COLO829 (cell line): ENCODE results near the gene ZNF569.
"Not testable (repeated sequence)": the region's sequence is repeated elsewhere in the genome, so short reads cannot be mapped to it uniquely, and the experiment has no call there.

Source experiments
- DNase-seq: peaks from one replicate; pipeline ENCODE4 v3.0.0; 2012; ENCODE audit warnings: low spot score

ZNF569 gene

GRCh38 chr19:37466798-37467607 lies at the start of gene ZNF569:
TSS of gene ZNF569 (minus strand) at chr19:37467444. CDS start at chr19:37444921, 22,523 bp downstream.
- peak; percentile 63 for DNase-seq

DNA sequence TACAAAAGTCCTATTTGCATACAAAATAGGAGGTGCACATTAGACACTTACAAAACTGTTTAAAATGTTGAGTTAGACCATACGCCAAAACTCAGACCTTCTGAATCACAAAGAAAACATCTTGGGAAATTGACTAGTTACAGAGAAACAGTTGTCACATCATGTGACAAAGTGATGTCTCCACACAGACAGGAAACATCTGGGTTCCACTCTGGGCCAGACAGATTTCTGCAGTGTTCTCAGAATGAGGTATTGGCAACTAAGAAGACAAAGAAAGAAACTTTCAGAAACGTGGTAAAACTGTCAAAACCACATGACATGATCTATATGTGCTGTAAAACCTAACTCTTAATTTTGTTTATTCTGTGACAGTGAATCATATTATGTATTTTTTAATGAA lies 46.2 kb upstream of the ZNF569 start:
- DNase-seq = no peak

- DNase-seq = no peak
These were observed 44.6 kb upstream of the ZNF569 start for GRCh38 chr19:37511821-37512220.

DNA sequence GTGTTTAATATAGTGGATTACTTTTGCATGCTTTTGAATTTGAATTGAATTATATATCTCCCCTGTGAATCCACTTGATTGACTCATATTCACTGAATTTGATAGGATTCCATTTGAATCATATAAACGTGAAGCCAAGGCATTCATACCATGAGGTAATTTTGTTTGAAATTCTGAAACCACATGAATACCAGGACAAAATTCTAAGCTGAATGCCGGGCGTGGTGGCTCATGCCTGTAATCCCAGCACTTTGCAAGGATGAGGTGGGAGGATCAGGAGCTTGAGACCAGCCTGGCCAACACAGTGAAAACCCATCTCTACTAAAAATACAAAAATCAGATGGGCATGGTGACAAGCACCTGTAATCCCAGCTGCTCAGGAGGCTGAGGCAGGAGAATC lies 43.9 kb upstream of the ZNF569 start:
- no peak for DNase-seq

GRCh38 chr19:37507167-37507464 lies 39.9 kb upstream of the ZNF569 start:
- no peak for DNase-seq

DNA sequence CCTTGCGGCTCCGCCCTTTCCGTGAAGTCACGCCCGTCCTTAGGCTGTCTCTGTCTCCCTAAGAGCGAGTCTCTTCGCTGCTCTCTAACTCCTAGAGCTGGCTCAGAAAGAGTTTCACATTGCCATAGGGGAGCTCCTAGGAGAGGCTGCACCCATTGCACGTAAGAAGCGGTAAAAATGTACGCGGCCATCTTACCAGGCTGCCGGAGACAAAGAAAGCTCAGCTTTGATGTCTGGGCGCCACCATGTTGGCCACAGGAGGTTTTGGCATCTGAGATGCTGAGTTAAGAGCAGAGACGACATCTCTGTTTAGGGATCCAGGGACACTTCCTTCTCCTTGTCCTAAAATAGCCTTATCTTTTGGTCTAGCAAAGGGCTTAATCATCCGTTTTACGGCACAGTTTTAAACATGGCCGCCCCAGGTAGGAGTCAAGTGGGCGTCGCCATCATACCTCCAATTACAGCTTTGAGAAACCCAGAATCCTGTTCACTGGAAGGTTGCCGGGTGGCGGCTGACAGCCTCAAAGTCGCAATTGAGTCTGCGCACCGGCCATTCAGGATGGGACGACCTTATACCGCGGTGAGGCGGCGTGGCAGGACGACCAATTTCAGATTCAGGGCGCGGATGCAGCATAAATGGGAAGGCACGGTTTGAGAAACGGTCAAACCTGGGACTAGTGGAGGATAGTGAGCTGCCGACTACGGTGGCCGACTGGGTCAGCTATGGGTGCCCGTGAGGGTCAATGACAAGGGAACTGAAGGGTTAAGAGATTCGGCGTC lies 39.3 kb upstream of the ZNF569 start, which contains the start of gene ZNF793:
Gene ZNF793, plus strand, starts transcription at position 553 of the 780 bp plus-strand sequence. CDS start 16,501 bp downstream, outside the sequence.
- peak; percentile 9 for DNase-seq

DNA sequence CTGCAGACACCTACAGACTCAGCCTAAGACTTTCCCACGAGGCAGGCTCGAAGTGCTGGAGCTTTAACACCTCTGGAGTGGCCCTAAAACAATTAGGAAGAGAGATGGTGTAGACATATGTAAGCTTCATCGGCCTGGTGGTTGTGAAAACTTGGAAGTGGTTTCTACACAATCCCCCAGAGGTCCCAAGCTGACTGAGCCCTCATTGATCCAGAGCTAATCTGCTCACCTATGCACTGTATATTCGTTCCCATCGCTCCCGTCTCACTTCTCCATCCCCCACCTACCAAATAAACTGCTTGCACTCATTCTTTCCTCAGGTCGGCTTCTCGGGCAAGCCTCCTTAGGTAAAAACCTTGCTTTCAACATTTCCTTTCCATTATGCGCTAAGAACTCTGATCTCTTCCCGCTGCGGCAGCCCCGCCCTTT lies 38.7 kb upstream of the ZNF569 start:
- no peak for DNase-seq

DNA sequence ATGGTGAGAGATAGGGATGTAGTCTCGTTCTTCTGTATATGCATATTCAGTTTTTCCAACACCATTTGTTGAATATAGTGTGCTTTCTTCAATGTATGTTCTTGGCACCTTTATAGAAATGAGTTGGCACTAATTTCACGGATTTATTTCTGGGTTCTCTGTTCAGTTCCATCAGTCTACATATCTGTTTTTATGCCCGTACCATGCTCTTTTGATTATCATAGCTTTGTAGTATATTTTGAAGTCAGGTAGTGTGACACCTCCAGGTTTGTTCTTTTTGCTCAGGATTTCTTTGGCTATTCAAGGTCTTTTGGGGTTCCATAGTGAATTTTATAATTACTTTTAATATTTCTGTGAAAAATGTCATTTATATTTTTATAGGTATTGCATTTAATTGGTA lies 25.0 kb upstream of the ZNF569 start:
- DNase-seq = no peak

DNA sequence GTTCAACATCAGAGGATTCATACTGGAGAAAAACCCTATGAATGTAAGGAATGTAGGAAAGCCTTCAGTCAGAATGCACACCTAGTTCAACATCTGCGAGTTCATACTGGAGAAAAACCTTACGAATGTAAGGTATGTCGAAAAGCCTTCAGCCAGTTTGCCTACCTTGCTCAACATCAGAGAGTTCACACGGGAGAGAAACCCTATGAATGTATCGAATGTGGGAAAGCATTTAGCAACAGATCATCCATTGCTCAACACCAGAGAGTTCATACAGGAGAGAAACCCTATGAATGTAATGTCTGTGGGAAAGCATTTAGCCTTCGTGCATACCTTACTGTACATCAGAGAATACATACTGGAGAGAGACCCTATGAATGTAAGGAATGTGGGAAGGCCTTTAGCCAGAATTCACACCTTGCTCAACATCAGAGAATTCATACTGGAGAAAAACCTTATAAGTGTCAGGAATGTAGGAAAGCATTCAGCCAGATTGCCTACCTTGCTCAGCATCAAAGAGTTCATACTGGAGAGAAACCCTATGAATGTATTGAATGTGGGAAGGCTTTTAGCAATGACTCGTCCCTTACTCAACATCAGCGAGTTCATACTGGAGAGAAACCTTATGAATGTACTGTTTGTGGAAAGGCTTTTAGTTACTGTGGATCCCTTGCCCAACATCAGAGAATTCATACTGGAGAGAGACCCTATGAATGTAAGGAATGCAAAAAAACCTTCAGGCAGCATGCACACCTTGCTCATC lies 17.3 kb upstream of the ZNF569 start:
- no peak for DNase-seq

DNA sequence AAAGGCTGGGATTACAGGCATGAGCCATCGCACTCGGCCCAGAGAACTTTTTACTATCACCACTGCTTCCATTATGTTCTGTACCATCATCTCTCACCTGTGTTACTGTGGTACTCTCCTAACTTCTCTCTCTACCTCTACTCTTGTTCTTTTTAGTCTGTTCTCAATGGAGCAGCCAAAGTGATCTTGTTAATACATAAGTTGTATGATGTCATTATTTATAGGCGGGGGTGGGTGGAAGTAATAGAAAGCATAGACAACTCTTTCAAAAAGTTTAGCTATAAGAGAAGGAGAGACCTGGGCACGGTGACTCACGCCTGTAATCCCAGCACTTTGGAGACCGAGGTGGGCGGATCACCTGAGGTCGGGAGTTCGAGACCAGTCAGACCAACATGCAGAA lies 4.9 kb upstream of the ZNF569 start:
- DNase-seq = no peak

GRCh38 chr19:37470216-37470615 lies 3.0 kb upstream of the ZNF569 start:
- DNase-seq = no peak

- peak; percentile 32 for DNase-seq
These were observed 1.9 kb upstream of the ZNF569 start, which contains the start of gene ZNF570 for GRCh38 chr19:37468961-37469777. TSS of gene ZNF570 (plus strand) at chr19:37469356. CDS start at chr19:37470355, 999 bp downstream.

- DNase-seq = no peak
These were observed 405 bp upstream of the ZNF569 start for GRCh38 chr19:37467608-37468090.

DNA sequence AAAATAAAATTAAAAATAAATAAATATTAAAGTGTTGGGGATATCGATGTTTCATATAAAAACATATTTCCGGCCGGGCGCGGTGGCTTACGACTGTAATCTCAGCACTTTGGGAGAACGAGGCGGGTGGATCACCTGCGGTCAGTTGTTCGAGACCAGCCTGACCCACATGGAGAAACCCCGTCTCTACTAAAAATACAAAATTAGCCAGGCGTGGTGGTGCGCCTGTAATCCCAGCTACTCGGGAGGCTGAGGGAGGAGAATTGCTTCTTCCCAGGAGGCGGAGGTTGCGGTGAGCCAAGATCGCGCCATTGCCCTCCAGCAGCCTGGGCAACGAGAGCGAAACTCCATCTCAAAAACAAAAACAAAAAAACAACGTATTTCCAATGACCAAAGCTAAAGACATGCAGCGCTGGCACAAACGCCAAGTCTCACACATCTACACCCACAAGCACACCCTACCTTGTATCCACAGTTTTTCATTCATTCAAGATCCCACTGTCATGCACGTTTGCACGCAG lies 907 bp downstream of the ZNF569 start:
- DNase-seq = no peak

DNA sequence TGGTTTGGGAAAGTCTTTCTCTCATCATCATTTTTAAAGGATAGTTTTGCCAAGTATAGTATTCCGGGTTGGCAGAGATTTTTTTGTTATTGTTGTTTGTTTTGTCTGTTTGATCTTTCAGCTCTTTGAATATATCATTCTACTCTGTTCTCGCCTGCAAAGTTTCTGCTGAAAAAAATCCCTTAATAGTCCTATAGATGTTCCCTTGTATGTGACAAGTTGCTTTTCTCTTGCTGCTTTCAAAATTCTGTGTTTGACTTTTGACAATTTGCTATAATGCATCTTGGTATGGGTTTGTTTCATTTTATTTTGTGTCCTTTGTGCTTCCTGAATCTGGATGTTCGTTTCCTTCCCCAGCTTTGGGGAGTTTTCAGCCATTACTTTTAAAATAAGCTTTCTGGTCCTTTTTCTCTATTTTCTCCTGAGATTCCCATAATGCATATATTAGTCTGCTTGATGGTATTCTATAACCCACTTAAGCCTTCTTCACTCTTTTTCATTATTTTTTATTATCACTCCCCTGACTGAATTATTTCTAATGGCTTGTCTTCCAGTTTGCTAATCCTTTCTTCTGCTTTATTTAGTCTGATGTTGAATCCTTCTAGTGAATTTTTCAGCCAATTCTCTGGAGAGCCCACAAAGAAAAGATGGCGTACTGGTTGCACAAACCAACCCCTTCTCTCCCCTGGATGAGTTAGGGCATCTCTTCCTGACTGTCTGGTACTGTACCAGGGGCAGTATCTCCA lies 14.6 kb downstream of the ZNF569 start:
- no peak for DNase-seq

GRCh38 chr19:37413313-37414084 lies 53.7 kb downstream of the ZNF569 start:
- DNase-seq = no peak

DNA sequence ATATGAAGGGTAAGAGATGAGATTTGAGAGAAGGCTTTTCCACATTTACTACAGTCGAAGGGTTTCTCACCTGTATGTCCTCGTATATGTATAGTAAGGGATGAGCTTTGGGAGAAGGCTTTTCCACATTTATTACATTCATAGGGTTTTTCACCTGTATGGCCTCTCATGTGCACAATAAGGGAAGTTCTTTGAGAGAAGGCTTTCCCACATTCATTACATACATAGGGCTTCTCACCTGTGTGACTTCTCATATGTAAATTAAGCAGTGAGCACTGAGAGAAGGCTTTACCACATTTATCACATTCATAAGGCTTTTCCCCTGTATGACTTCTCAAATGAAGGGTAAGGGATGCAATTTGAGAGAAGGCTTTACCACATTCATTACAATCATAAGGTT lies 54.5 kb downstream of the ZNF569 start:
- no peak for DNase-seq

GRCh38 chr19:37406140-37406846 lies 61.0 kb downstream of the ZNF569 start:
- DNase-seq = not testable (repeated sequence)

DNA sequence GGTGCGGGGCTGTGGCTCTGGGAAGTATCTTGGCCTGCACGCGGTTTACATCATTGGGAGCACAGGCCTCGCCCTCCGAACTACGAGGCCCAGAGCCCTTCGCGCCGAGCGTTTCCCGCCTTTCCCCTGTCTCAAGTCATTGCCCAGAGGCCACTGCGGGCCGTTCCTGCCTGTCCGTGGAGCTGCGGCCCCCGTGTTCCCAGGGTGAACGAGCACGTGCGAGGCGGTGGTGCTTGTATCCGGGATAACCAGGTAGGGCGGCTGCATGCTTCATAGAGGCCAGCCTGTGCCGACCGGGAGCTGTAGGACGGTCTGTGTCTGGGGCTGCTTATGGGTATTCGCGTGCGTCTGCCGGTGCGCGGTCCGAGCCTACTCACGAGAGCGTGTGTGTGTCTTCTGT lies 63.8 kb downstream of the ZNF569 start:
- no peak for DNase-seq
